Psoas muscle (tissue), 8 donors: ENCODE results near the gene SAMD4A. TPM values are rescaled to one million over a fixed set of nuclear protein-coding genes. Genes with fewer than 3 reads are reported as not detected.

Experiments used
- ATAC-seq, 4 donors: fragments of 200-7000 bp; cut with Tn5 transposase; one replicate each; pipeline ENCODE4 v1.9.1; 2020; ENCODE audit warnings: moderate library complexity in 3 of 4, mild to moderate bottlenecking in 2 of 4
- DNase-seq, 2 donors: peaks; one replicate each; pipeline ENCODE4 v3.0.0-alpha.2; 2020
- H3K27ac ChIP-seq: fragments of 200-600 bp; one replicate; pipeline ENCODE4 v1.8.0; 2022
- H3K27me3 ChIP-seq, 3 donors: fragments of 200-600 bp in 1 of 3; one replicate each; pipeline versions ENCODE4 v1.6.1 to v1.8.0; 2013 to 2022; ENCODE audit warnings: low read length in 2 of 3, mild to moderate bottlenecking in 2 of 3, moderate library complexity in 1 of 3; ENCODE audit not compliant: insufficient read depth in 3 of 3
- H3K36me3 ChIP-seq, 2 donors: fragments of 200-600 bp in 1 of 2; one replicate each; pipeline versions ENCODE4 v1.6.1 to v1.8.0; 2013 to 2022; ENCODE audit warnings: low read depth in 1 of 2, mild to moderate bottlenecking in 1 of 2, moderate library complexity in 1 of 2; ENCODE audit not compliant: insufficient read depth in 1 of 2
- H3K4me1 ChIP-seq: fragments of 200-600 bp; one replicate; pipeline ENCODE4 v1.8.0; 2022
- H3K4me3 ChIP-seq: fragments of 200-600 bp; one replicate; pipeline ENCODE4 v1.8.0; 2022; ENCODE audit warnings: mild to moderate bottlenecking
- H3K9me3 ChIP-seq: fragments of 200-600 bp; one replicate; pipeline ENCODE4 v1.8.0; 2022
- CTCF ChIP-seq: fragments of 200-600 bp; IDR thresholded peaks from one replicate; pipeline ENCODE4 v1.8.0; 2022; ENCODE audit warnings: antibody characterized with exemption
- WGBS, 3 donors: extraction: QIAGEN DNeasy Blood & Tissue Kit; methylation state at CpG; one replicate each; pipeline versions ENCODE4 v1.1.6 to v1.1.7; 2013; 5-methylcytosine and 5-hydroxymethylcytosine counted together
- intact Hi-C, 2 donors: fragments of 100-400 bp; cut with DNase I; formaldehyde crosslinking; loops; one replicate each; pipeline versions ENCODE4 v1.11.0 to v1.14.2; 2022
- polyA plus RNA-seq, 3 donors: library from polyadenylated mRNA; stranded (reverse); fragments of 200-250 nt; gene quantifications; one replicate each; pipeline ENCODE4 v1.2.3, GENCODE V29; 2013
- total RNA-seq, 4 donors: library from RNA; stranded (reverse); fragmentation: NEBNext Ultra II Directional in 2 of 4; extraction: Animal tissue kit (Norgen Biotek cat#: 25700) in 2 of 4; gene quantifications; one replicate each; pipeline versions ENCODE4 v1.2.1 to v1.2.4, GENCODE V29; 2021 to 2023
- donor health status: healthy with polysubstance abuse.
- donor health status: DM: no; HTN: no; CAD: no; lungs with moderate emphysema.
- donor health status: Bipolar disorder and iron deficiency.
- donor health status: healthy.
- donor health status: DM: yes; HTN: yes; CAD: no.
- donor health status: DM: no; HTN: no; CAD: no.
- donor health status: DM: no; HTN: no; CAD: no.
- donor health status: DM: yes; HTN: yes; CAD: no.

The SAMD4A gene
- total and polyA plus RNA-seq, 7 donors = 9.6 to 139 (median 67.9) TPM

- no peak overlapping the region for H3K27ac ChIP-seq
- H3K4me1 ChIP-seq = no peaks in the 10 kb centered on the region
- DNase-seq (no peak), ATAC-seq (no peak)
- TF ChIP-seq CTCF = no peak
- 91 to 92% (median 91%) methylated on average over 7 of the region's 7 CpGs for WGBS, 3 donors
- H3K9me3 ChIP-seq = no peaks in the 10 kb centered on the region
- H3K27me3 ChIP-seq = peaks cover 0 to 7% (median 1%) of the 10 kb centered on the region in 3 donors
- no peaks in the 10 kb centered on the region for H3K36me3 ChIP-seq
- no peak overlapping the region for H3K4me3 ChIP-seq
- intact Hi-C loops = no loop called here
Measured at GRCh38 chr14:54807881-54808280, 241.0 kb downstream of the SAMD4A start.

DNA sequence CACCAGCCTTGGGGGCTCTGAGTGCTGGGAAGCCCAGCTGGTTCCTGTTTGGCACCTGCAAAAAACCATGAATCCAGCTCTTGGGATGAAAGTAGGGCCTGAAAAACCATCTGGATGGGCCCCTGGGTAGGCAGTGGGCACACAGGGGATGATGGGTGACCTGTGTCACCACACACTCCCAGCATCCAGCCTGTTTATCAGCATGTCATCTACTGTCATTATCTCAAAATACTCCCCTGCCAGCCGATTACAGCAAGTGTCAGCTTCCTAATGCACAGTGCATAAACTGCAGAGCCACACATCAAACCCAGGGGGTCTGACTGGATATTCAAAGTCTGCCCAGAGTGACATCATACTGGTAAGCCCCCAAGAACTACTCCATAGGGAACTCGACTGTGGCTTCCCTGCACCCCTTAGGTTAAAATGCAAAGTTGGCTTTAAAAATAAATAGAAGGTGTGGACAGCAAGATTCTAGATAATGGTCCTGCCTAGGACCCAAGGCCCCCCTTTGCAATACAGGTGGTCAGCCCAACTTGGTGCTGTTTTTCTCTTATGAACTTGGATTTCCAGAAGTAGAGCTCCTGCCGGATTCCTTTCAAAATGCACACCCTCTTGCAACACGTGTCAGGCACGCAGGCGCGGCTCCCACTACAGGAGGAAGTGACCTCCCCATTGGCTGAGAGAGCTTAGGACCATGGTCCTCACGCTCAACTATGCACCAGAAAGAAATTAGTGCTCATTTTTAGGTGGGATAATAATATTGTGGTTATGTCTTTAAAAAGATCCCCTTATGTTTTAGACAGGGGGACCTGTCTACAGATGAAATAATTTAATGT is 241.6 kb downstream of the SAMD4A start:
- 74 to 81% (median 76%) methylated on average over 8 of the region's 8 CpGs for WGBS, 3 donors
- ATAC-seq (no peak), DNase-seq (no peak)
- no peak overlapping the region for H3K27ac ChIP-seq
- no peak for TF ChIP-seq CTCF
- no peak overlapping the region for H3K4me3 ChIP-seq
- H3K4me1 ChIP-seq = no peaks in the 10 kb centered on the region
- H3K9me3 ChIP-seq = no peaks in the 10 kb centered on the region
- no peaks in the 10 kb centered on the region for H3K36me3 ChIP-seq
- intact Hi-C loops = no loop called here
- peaks cover 0 to 7% (median 1%) of the 10 kb centered on the region in 3 donors for H3K27me3 ChIP-seq

- ATAC-seq = no peak
- intact Hi-C loops = no loop called here
Measured at GRCh38 chr14:54809767-54810166, 242.8 kb downstream of the SAMD4A start.

GRCh38 chr14:54812617-54813016 is 245.7 kb downstream of the SAMD4A start:
- Histone ChIP-seq H3K27me3 (peaks cover 0 to 7% (median 1%) of the 10 kb centered on the region in 3 donors), H3K27ac (no peak overlapping the region), H3K4me1 (no peaks in the 10 kb centered on the region), H3K36me3 (no peaks in the 10 kb centered on the region), H3K9me3 (no peaks in the 10 kb centered on the region), H3K4me3 (no peak overlapping the region)
- intact Hi-C loops = no loop called here
- ATAC-seq = no peak
- DNase-seq = no peak
- WGBS, 3 donors = 81 to 86% (median 83%) methylated on average over 6 of the region's 6 CpGs
- no peak for TF ChIP-seq CTCF

More at GRCh38 chr14:54809767-54810166, 242.8 kb downstream of the SAMD4A start:
- no peak overlapping the region for H3K4me3 ChIP-seq
- peaks cover 0 to 7% (median 1%) of the 10 kb centered on the region in 3 donors for H3K27me3 ChIP-seq
- no peaks in the 10 kb centered on the region for H3K36me3 ChIP-seq
- TF ChIP-seq CTCF = no peak
- H3K27ac ChIP-seq = no peak overlapping the region
- WGBS, 3 donors = 94 to 97% (median 95%) methylated on average over 8 of the region's 8 CpGs
- no peaks in the 10 kb centered on the region for H3K9me3 ChIP-seq
- no peaks in the 10 kb centered on the region for H3K4me1 ChIP-seq
- DNase-seq = no peak
